Peyer's patch (tissue), 4 donors: ENCODE data around the gene SPATS1. TPM values are rescaled to one million over a fixed set of nuclear protein-coding genes. Genes with fewer than 3 reads are reported as not detected.
"Not testable (repeated sequence)": the region's sequence is repeated elsewhere in the genome, so short reads cannot be mapped to it uniquely, and the experiment has no call there.

ENCODE experiments used
- DNase-seq, 3 donors: peaks; one replicate each; pipeline ENCODE4 v3.0.0-alpha.2; 2017 to 2019
- H3K27ac ChIP-seq, 4 donors: fragments of 200-600 bp; sonication (generic); one replicate each; pipeline ENCODE4 v1.5.1; 2016 to 2019
- H3K27me3 ChIP-seq, 2 donors: fragments of 200-600 bp; sonication (generic); one replicate each; pipeline ENCODE4 v1.5.1; 2019
- H3K36me3 ChIP-seq, 3 donors: fragments of 200-600 bp; sonication (generic); one replicate each; pipeline ENCODE4 v1.5.1; 2016 to 2019
- H3K4me1 ChIP-seq, 4 donors: fragments of 200-600 bp; sonication (generic); one replicate each; pipeline ENCODE4 v1.5.1; 2016 to 2019
- H3K4me3 ChIP-seq, 4 donors: fragments of 200-600 bp; sonication (generic); 1 replicate in 3 of 4; 2 replicates in 1 of 4; pipeline ENCODE4 v1.5.1; 2016 to 2019; ENCODE audit warnings: mild to moderate bottlenecking in 1 of 4
- H3K9me3 ChIP-seq, 4 donors: fragments of 200-600 bp; sonication (generic); one replicate each; pipeline ENCODE4 v1.5.1; 2016 to 2019; ENCODE audit warnings: mild to moderate bottlenecking in 1 of 4
- CTCF ChIP-seq, 6 experiments: fragments of 450-650 bp in 4 of 6; fragments of 200-600 bp in 2 of 6; sonication (generic) in 1 of 6; IDR thresholded peaks; one replicate each; pipeline ENCODE4 v1.5.1; 2017 to 2019; ENCODE audit warnings: antibody characterized with exemption in 6 of 6, mild to moderate bottlenecking in 3 of 6, moderate library complexity in 1 of 6
- POLR2A ChIP-seq, 2 donors: fragments of 450-650 bp; IDR thresholded peaks; one replicate each; pipeline ENCODE4 v1.5.1; 2017; ENCODE audit warnings: antibody characterized with exemption in 2 of 2, mild to moderate bottlenecking in 2 of 2, moderate library complexity in 2 of 2
- total RNA-seq, 4 donors: library from RNA; depleted of rRNA; stranded (reverse); fragments of >200 nt; gene quantifications; one replicate each; pipeline ENCODE4 v1.1.0, GENCODE V29; 2016

Gene SPATS1
- total RNA-seq, 4 donors from 2014 or later, result not detected

GRCh38 chr6:44321210-44321609, 21.2 kb upstream of the SPATS1 start:
- no peak overlapping the region for H3K27ac ChIP-seq
- DNase-seq, result no peak
- no peaks in the 10 kb centered on the region for H3K27me3 ChIP-seq
- TF ChIP-seq CTCF (IDR thresholded peaks at IDR 0.05), result no peak
- TF ChIP-seq POLR2A (IDR thresholded peaks at IDR 0.05), result no peak
- H3K36me3 ChIP-seq, result no peaks in the 10 kb centered on the region
- H3K4me3 ChIP-seq, result no peak overlapping the region
- H3K9me3 ChIP-seq, result no peaks in the 10 kb centered on the region
- no peaks in the 10 kb centered on the region for H3K4me1 ChIP-seq

GRCh38 chr6:44327096-44327495, 15.4 kb upstream of the SPATS1 start:
- Histone ChIP-seq H3K4me3 (no peak overlapping the region), H3K27me3 (no peaks in the 10 kb centered on the region), H3K36me3 (no peaks in the 10 kb centered on the region), H3K9me3 (no peaks in the 10 kb centered on the region), H3K27ac (no peak overlapping the region), H3K4me1 (no peaks in the 10 kb centered on the region)
- DNase-seq, result no peak
- TF ChIP-seq CTCF (IDR thresholded peaks at IDR 0.05), result no peak
- no peak for TF ChIP-seq POLR2A (IDR thresholded peaks at IDR 0.05)

GRCh38 chr6:44327760-44328159, 14.7 kb upstream of the SPATS1 start:
- no peak overlapping the region for H3K4me3 ChIP-seq
- DNase-seq, result no peak
- no peaks in the 10 kb centered on the region for H3K36me3 ChIP-seq
- no peaks in the 10 kb centered on the region for H3K27me3 ChIP-seq
- H3K27ac ChIP-seq, result no peak overlapping the region
- TF ChIP-seq POLR2A (IDR thresholded peaks at IDR 0.05), result no peak
- no peak for TF ChIP-seq CTCF (IDR thresholded peaks at IDR 0.05)
- H3K4me1 ChIP-seq, result no peaks in the 10 kb centered on the region
- no peaks in the 10 kb centered on the region for H3K9me3 ChIP-seq

GRCh38 chr6:44328203-44328602, 14.2 kb upstream of the SPATS1 start:
- H3K4me1 ChIP-seq, H3K9me3 ChIP-seq, DNase-seq, H3K27ac ChIP-seq, H3K27me3 ChIP-seq, H3K4me3 ChIP-seq, H3K36me3 ChIP-seq: not testable (repeated sequence)

GRCh38 chr6:44329858-44330257, 12.6 kb upstream of the SPATS1 start:
- Histone ChIP-seq H3K27ac (no peak overlapping the region), H3K4me3 (no peak overlapping the region), H3K27me3 (no peaks in the 10 kb centered on the region), H3K9me3 (no peaks in the 10 kb centered on the region), H3K36me3 (no peaks in the 10 kb centered on the region), H3K4me1 (no peaks in the 10 kb centered on the region)
- TF ChIP-seq CTCF (IDR thresholded peaks at IDR 0.05), result no peak
- TF ChIP-seq POLR2A (IDR thresholded peaks at IDR 0.05), result no peak
- no peak for DNase-seq

GRCh38 chr6:44332585-44332984, 9.9 kb upstream of the SPATS1 start:
- Histone ChIP-seq H3K4me1 (no peaks in the 10 kb centered on the region), H3K36me3 (no peaks in the 10 kb centered on the region), H3K9me3 (no peaks in the 10 kb centered on the region), H3K27ac (no peak overlapping the region), H3K4me3 (no peak overlapping the region), H3K27me3 (no peaks in the 10 kb centered on the region)
- DNase-seq, result no peak
- no peak for TF ChIP-seq CTCF (IDR thresholded peaks at IDR 0.05)
- no peak for TF ChIP-seq POLR2A (IDR thresholded peaks at IDR 0.05)
